PFSK-1 (cell line): Measurements from ENCODE around the gene ESR1.

Source experiments
- POLR2AphosphoS5 ChIP-seq: IDR thresholded peaks from 2 replicates; pipeline ENCODE4 v1.6.1; 2012; ENCODE audit warnings: low read depth, mild to moderate bottlenecking, control low read depth, low read length, moderate library complexity
- SIN3A ChIP-seq: IDR thresholded peaks from 2 replicates; pipeline ENCODE4 v1.6.1; 2012; ENCODE audit warnings: mild to moderate bottlenecking, low read length, moderate library complexity, borderline replicate concordance; ENCODE audit not compliant: insufficient read depth
- TAF1 ChIP-seq: IDR thresholded peaks from 2 replicates; pipeline ENCODE4 v1.6.1; 2012; ENCODE audit warnings: low read length, control low read depth, borderline replicate concordance; ENCODE audit not compliant: insufficient read depth
- TF ChIP-seq, protein P1 (sequence below), 2 experiments: IDR thresholded peaks; 2 replicates each; pipeline versions ENCODE4 v1.6.1 to v1.8.0; 2011 to 2012; ENCODE audit warnings: low read depth in 2 of 2, low read length in 2 of 2, control low read depth in 1 of 2, inconsistent platforms in 1 of 2, mild to moderate bottlenecking in 1 of 2, moderate library complexity in 1 of 2; ENCODE audit not compliant: insufficient read depth in 1 of 2

DNA sequence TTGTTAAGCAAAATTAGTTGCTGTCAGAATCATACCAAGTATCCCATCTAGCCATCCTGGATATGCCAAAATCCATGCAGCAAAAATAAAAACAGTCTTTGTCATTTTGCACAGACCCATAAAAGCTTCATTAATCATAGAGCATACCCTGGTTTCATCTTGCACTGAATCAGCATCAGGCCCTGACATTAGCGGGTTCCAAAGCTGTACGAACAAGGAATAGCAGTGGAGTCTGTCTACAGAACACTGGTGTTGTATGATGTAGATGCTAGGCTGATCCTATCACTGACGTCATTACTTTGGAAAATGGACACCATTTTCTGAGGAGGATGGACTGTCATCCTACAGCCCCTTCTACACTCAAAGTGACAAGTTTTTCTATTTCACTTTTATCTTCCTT lies 315.6 kb downstream of the ESR1 start:
- TF ChIP-seq, protein P1, sequence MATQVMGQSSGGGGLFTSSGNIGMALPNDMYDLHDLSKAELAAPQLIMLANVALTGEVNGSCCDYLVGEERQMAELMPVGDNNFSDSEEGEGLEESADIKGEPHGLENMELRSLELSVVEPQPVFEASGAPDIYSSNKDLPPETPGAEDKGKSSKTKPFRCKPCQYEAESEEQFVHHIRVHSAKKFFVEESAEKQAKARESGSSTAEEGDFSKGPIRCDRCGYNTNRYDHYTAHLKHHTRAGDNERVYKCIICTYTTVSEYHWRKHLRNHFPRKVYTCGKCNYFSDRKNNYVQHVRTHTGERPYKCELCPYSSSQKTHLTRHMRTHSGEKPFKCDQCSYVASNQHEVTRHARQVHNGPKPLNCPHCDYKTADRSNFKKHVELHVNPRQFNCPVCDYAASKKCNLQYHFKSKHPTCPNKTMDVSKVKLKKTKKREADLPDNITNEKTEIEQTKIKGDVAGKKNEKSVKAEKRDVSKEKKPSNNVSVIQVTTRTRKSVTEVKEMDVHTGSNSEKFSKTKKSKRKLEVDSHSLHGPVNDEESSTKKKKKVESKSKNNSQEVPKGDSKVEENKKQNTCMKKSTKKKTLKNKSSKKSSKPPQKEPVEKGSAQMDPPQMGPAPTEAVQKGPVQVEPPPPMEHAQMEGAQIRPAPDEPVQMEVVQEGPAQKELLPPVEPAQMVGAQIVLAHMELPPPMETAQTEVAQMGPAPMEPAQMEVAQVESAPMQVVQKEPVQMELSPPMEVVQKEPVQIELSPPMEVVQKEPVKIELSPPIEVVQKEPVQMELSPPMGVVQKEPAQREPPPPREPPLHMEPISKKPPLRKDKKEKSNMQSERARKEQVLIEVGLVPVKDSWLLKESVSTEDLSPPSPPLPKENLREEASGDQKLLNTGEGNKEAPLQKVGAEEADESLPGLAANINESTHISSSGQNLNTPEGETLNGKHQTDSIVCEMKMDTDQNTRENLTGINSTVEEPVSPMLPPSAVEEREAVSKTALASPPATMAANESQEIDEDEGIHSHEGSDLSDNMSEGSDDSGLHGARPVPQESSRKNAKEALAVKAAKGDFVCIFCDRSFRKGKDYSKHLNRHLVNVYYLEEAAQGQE (IDR thresholded peaks at IDR 0.05; ENCODE audit: insufficient read depth in 1 of 2, low read depth in 2 of 2, low read length in 2 of 2), result no peak
- TF ChIP-seq SIN3A, result no peak
- TF ChIP-seq TAF1, result no peak
- TF ChIP-seq POLR2AphosphoS5, result no peak
